ENCODE data around the gene ACADVL. TPM values are rescaled to one million over a fixed set of nuclear protein-coding genes. Genes with fewer than 3 reads are reported as not detected.
"Not testable (repeated sequence)": the region's sequence is repeated elsewhere in the genome, so short reads cannot be mapped to it uniquely, and the experiment has no call there.

Gene ACADVL
- total RNA-seq: 100 to 1,000 TPM; 439 to 637 (median 607) TPM
- total RNA-seq (2013): 256 TPM

DNA sequence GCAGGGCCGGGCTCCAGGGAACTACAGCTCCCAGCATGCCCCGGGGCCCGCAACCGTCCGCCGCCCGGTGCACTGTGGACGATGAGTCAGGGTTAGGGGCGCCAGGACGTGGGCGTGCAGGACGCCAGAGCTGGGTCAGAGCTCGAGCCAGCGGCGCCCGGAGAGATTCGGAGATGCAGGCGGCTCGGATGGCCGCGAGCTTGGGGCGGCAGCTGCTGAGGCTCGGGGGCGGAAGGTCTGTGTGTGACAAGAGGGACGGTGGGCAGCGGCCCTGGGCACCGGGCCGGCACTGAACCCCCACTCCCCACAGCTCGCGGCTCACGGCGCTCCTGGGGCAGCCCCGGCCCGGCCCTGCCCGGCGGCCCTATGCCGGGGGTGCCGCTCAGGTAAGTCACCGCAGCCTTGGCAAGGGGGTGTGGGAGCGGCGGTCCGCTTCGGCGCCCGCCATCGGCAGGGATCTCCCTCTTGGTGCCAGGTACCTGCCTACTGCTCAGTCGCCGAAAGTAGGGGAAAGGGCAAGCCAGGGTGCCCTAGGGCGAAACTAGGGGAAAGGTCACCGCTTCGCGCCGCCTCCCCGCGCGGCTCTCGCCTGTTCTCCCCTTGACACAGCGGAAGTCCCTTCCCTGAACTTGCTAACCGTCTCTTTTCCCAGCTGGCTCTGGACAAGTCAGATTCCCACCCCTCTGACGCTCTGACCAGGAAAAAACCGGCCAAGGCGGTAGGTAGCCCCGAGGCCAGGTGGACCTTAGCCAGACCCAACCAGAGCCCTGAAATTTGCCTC, at the start of gene ACADVL, which contains the start of gene DLG4:
TSS of gene ACADVL (plus strand) at position 127 of the 781 bp plus-strand sequence. CDS start at position 174, 47 bp downstream.
TSS of gene DLG4 (minus strand) at position 25 of the 781 bp plus-strand sequence.
- peaks cover 26% of the 10 kb centered on the region for H3K36me3 ChIP-seq (ENCODE audit: control insufficient read depth, insufficient read depth, low read length)
- peak within 1 kb of the TSS; percentile 65 for H3K27ac ChIP-seq (ENCODE audit: low read length)
- peak; percentile 83 to 88 (median 83) for ATAC-seq
- H3K27me3 Mint-ChIP-seq (ENCODE audit: low read depth in 2 of 2): peaks cover 0 to 4% of the 10 kb centered on the region in 2 donors
- no peaks in the 10 kb centered on the region for H3K9me3 ChIP-seq (ENCODE audit: control insufficient read depth, insufficient read depth, low read length)
- peak within 1 kb of the TSS; percentile 98 for H3K4me3 Mint-ChIP-seq
- DNase-seq: peak; percentile 77 to 84
- H3K9me3 Mint-ChIP-seq: no peaks in the 10 kb centered on the region
- peak within 1 kb of the TSS; percentile 94 to 98 for H3K27ac Mint-ChIP-seq
- H3K27me3 ChIP-seq (ENCODE audit: control insufficient read depth, insufficient read depth, low read length): no peaks in the 10 kb centered on the region
- H3K4me1 ChIP-seq (ENCODE audit: control insufficient read depth, insufficient read depth, low read length): peaks cover 39% of the 10 kb centered on the region
- H3K4me1 Mint-ChIP-seq: peaks cover 19 to 49% of the 10 kb centered on the region in 2 donors
- peak within 1 kb of the TSS; percentile 77 for H3K4me3 ChIP-seq (ENCODE audit: low read length)
- no peaks in the 10 kb centered on the region for H3K36me3 Mint-ChIP-seq
- no peak for TF ChIP-seq CTCF (IDR thresholded peaks at IDR 0.05)
- under 1% methylated on average over 63 of the region's 63 CpGs for WGBS (ENCODE audit: insufficient coverage)
- intact Hi-C loops (cut with micrococcal nuclease): loop anchor here (5.0 to 10.0 kb wide), 2 partner anchors 32 to 465 kb away; partner anchors contain the start of genes CTDNEP1, ELP5, TP53 and WRAP53

GRCh38 chr17:7172522-7173191, 47.1 kb upstream of the ACADVL start:
- not testable (repeated sequence) for H3K27ac ChIP-seq (ENCODE audit: low read length)

GRCh38 chr17:7173687-7174602, 45.8 kb upstream of the ACADVL start:
- peaks cover 25% of the 10 kb centered on the region for H3K4me1 ChIP-seq (ENCODE audit: control insufficient read depth, insufficient read depth, low read length)
- 48% methylated on average over 69 of the region's 69 CpGs for WGBS (ENCODE audit: insufficient coverage)
- intact Hi-C loops (cut with micrococcal nuclease): no loop called here
- H3K4me3 Mint-ChIP-seq: no peak overlapping the region
- peaks cover 3% of the 10 kb centered on the region for H3K9me3 ChIP-seq (ENCODE audit: control insufficient read depth, insufficient read depth, low read length)
- H3K4me1 Mint-ChIP-seq: peaks cover 0 to 9% of the 10 kb centered on the region in 2 donors
- peak; percentile 65 to 79 (median 72) for ATAC-seq
- no peak overlapping the region for H3K27ac Mint-ChIP-seq
- H3K27me3 ChIP-seq (ENCODE audit: control insufficient read depth, insufficient read depth, low read length): peaks cover 18% of the 10 kb centered on the region
- no peaks in the 10 kb centered on the region for H3K36me3 Mint-ChIP-seq
- peak; percentile 31 to 69 for DNase-seq
- H3K36me3 ChIP-seq (ENCODE audit: control insufficient read depth, insufficient read depth, low read length): no peaks in the 10 kb centered on the region
- no peak for TF ChIP-seq CTCF (IDR thresholded peaks at IDR 0.05)
- peaks cover 0 to 6% of the 10 kb centered on the region in 2 donors for H3K9me3 Mint-ChIP-seq
- H3K27ac ChIP-seq (ENCODE audit: low read length): no peak overlapping the region
- H3K27me3 Mint-ChIP-seq (ENCODE audit: low read depth in 2 of 2): peaks cover 0 to 11% of the 10 kb centered on the region in 2 donors
- H3K4me3 ChIP-seq (ENCODE audit: low read length): peak overlapping the region; percentile 14

More at GRCh38 chr17:7172522-7173191, 47.1 kb upstream of the ACADVL start:
- 90% methylated on average over 18 of the region's 18 CpGs for WGBS (ENCODE audit: insufficient coverage)
- H3K27me3 Mint-ChIP-seq (ENCODE audit: low read depth in 2 of 2); H3K9me3 Mint-ChIP-seq; ATAC-seq; DNase-seq; H3K27ac Mint-ChIP-seq; H3K36me3 Mint-ChIP-seq; H3K9me3 ChIP-seq (ENCODE audit: control insufficient read depth, insufficient read depth, low read length); intact Hi-C loops (cut with micrococcal nuclease); H3K4me1 Mint-ChIP-seq; H3K27me3 ChIP-seq (ENCODE audit: control insufficient read depth, insufficient read depth, low read length); H3K4me3 ChIP-seq (ENCODE audit: low read length); H3K36me3 ChIP-seq (ENCODE audit: control insufficient read depth, insufficient read depth, low read length); H3K4me3 Mint-ChIP-seq: not testable (repeated sequence)
- peaks cover 19% of the 10 kb centered on the region for H3K4me1 ChIP-seq (ENCODE audit: control insufficient read depth, insufficient read depth, low read length)

Measured in natural killer cell (primary cell).